Neural crest cell (in vitro differentiated cells): ENCODE measurements around the gene SMIM13. TPM values are rescaled to one million over a fixed set of nuclear protein-coding genes. Genes with fewer than 3 reads are reported as not detected.

ENCODE experiments used
- DNase-seq: peaks from one replicate; pipeline ENCODE4 v3.0.0; 2021; ENCODE audit warnings: low read depth, mixed read lengths, low spot score
- H3K27ac Mint-ChIP-seq: one replicate; pipeline ENCODE4 v1.8.0; 2021; ENCODE audit warnings: mild to moderate bottlenecking, mixed read lengths; ENCODE audit not compliant: unreplicated experiment
- H3K27me3 Mint-ChIP-seq: 2 replicates; pipeline ENCODE4 v1.8.0; 2021; ENCODE audit warnings: low read depth, mild to moderate bottlenecking, mixed read lengths
- H3K36me3 Mint-ChIP-seq: 2 replicates; pipeline ENCODE4 v1.8.0; 2021; ENCODE audit warnings: low read depth, mild to moderate bottlenecking, mixed read lengths
- H3K4me1 Mint-ChIP-seq: 2 replicates; pipeline ENCODE4 v1.8.0; 2021; ENCODE audit warnings: mixed read lengths
- H3K4me3 Mint-ChIP-seq: one replicate; pipeline ENCODE4 v1.8.0; 2021; ENCODE audit warnings: mild to moderate bottlenecking, mixed read lengths
- H3K9me3 Mint-ChIP-seq: 2 replicates; pipeline ENCODE4 v1.8.0; 2021; ENCODE audit warnings: mixed read lengths
- CTCF ChIP-seq: fragments of 200-600 bp; sonication (generic); conservative IDR thresholded peaks from 2 replicates; pipeline ENCODE4 v1.5.0; 2021; ENCODE audit warnings: antibody characterized with exemption, mild to moderate bottlenecking
- total RNA-seq: library from RNA; stranded (reverse); gene quantifications from 2 replicates; pipeline ENCODE4 v1.2.1, GENCODE V29; 2021

SMIM13 gene
- total RNA-seq, 1 donor from 2014 or later, result 12.3 TPM

- Mint-ChIP-seq H3K4me1 (peaks cover 19% of the 10 kb centered on the region), H3K9me3 (peaks cover 4% of the 10 kb centered on the region), H3K27me3 (no peaks in the 10 kb centered on the region), H3K36me3 (peaks cover 6% of the 10 kb centered on the region), H3K4me3 (no peak overlapping the region), H3K27ac (peak overlapping the region; percentile 79)
- no peak for TF ChIP-seq CTCF
- DNase-seq, result no peak
Observed at GRCh38 chr6:11143394-11144371, 50.0 kb downstream of the SMIM13 start.

- H3K36me3 Mint-ChIP-seq, result peaks cover 3% of the 10 kb centered on the region
- DNase-seq, result peak; percentile 77
- peak; percentile 98 for TF ChIP-seq CTCF
- H3K9me3 Mint-ChIP-seq, result no peaks in the 10 kb centered on the region
- H3K27ac Mint-ChIP-seq, result no peak overlapping the region
- H3K27me3 Mint-ChIP-seq, result no peaks in the 10 kb centered on the region
- peaks cover 13% of the 10 kb centered on the region for H3K4me1 Mint-ChIP-seq
- no peak overlapping the region for H3K4me3 Mint-ChIP-seq
Observed at GRCh38 chr6:11144393-11144851, 50.8 kb downstream of the SMIM13 start.

GRCh38 chr6:11146117-11146826 lies 52.6 kb downstream of the SMIM13 start:
- Mint-ChIP-seq H3K27ac (peak overlapping the region; percentile 39), H3K4me1 (peaks cover 12% of the 10 kb centered on the region)
- no peak for TF ChIP-seq CTCF

GRCh38 chr6:11149551-11149950 lies 55.9 kb downstream of the SMIM13 start:
- H3K36me3 Mint-ChIP-seq, result peaks cover 3% of the 10 kb centered on the region
- TF ChIP-seq CTCF, result no peak
- H3K4me1 Mint-ChIP-seq, result peaks cover 11% of the 10 kb centered on the region
- peaks cover 8% of the 10 kb centered on the region for H3K27me3 Mint-ChIP-seq
- no peaks in the 10 kb centered on the region for H3K9me3 Mint-ChIP-seq
- H3K27ac Mint-ChIP-seq, result no peak overlapping the region
- no peak for DNase-seq
- no peak overlapping the region for H3K4me3 Mint-ChIP-seq

More at GRCh38 chr6:11146117-11146826, 52.6 kb downstream of the SMIM13 start:
- Mint-ChIP-seq H3K9me3 (no peaks in the 10 kb centered on the region), H3K4me3 (no peak overlapping the region), H3K27me3 (no peaks in the 10 kb centered on the region), H3K36me3 (no peaks in the 10 kb centered on the region)
- DNase-seq, result no peak

GRCh38 chr6:11151488-11151887 lies 57.9 kb downstream of the SMIM13 start:
- peaks cover 5% of the 10 kb centered on the region for H3K36me3 Mint-ChIP-seq
- no peak overlapping the region for H3K27ac Mint-ChIP-seq
- no peak for TF ChIP-seq CTCF
- H3K27me3 Mint-ChIP-seq, result peaks cover 10% of the 10 kb centered on the region
- H3K4me1 Mint-ChIP-seq, result peaks cover 12% of the 10 kb centered on the region
- no peaks in the 10 kb centered on the region for H3K9me3 Mint-ChIP-seq
- H3K4me3 Mint-ChIP-seq, result no peak overlapping the region
- no peak for DNase-seq
